ENCODE results near the gene CERS4. TPM values are rescaled to one million over a fixed set of nuclear protein-coding genes. Genes with fewer than 3 reads are reported as not detected.
"Not testable (repeated sequence)": the region's sequence is repeated elsewhere in the genome, so short reads cannot be mapped to it uniquely, and the experiment has no call there.

CERS4 gene
- total and polyA plus RNA-seq, 4 donors, result 14.4 to 33.7 (median 24.4) TPM

DNA sequence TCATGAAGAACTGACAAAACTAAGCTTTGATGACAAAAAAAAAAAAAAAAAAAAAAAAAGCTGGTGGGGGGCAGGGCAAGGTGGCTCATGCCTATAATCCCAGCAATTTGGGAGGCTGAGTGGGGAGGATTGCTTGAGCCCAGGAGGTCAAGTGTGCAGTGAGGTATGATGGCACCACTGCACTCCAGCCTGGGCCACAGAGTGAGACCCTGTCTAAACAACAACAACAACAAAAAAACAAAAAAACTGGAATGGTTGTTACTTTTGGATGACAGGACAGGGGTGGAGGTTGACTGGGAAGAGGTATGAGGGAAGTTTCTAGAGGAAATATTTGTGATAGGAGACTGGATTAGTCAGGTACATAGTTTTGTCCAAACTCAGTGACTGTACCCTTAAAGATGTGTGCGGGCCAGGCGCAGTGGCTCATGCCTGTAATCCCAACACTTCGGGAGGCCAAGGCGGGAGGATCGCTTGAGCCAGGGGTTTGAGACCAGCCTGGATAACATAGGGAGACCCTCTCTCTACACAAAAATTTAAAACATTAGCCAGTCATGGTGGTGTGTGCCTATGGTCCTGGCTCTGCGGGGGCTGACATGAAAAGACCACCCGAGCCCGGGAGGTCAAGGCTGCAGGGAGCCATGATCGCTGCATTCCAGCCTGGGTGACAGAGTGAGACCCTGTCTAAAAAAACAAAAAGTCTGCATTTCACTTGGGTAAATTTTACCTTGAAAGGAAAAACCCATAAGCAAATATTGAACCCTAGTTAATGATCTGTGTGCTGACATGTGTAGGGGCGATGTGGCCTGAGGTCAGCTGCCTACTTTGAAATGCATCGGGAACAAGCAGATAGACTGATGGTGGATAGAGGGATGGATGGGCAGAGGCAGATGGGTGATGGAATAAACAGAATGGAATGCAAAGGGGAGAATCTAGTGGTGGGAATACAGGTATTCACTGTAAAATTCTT is 37.0 kb downstream of the CERS4 start:
- no peak overlapping the region for H3K27ac ChIP-seq (ENCODE audit: low read depth in 1 of 2, low read length in 2 of 2)
- no peaks in the 10 kb centered on the region for H3K36me3 ChIP-seq (ENCODE audit: control insufficient read depth in 1 of 2, insufficient read depth in 2 of 2, low read length in 1 of 2)
- no peaks in the 10 kb centered on the region for H3K4me1 ChIP-seq (ENCODE audit: control insufficient read depth in 1 of 2, insufficient read depth in 2 of 2, low read length in 2 of 2)
- no peaks in the 10 kb centered on the region for H3K27me3 ChIP-seq (ENCODE audit: control insufficient read depth in 1 of 2, insufficient read depth in 2 of 2, low read length in 1 of 2)
- DNase-seq, result no peak
- no peaks in the 10 kb centered on the region for H3K9me3 ChIP-seq (ENCODE audit: control insufficient read depth, low read length)
- no peak overlapping the region for H3K4me3 ChIP-seq (ENCODE audit: low read length in 2 of 2)
- no peak for ATAC-seq (ENCODE audit: low FRiP score)
- WGBS, 2 donors, result 83 to 88% methylated on average over 11 of the region's 11 CpGs
- intact Hi-C loops (cut with DNase I), result no loop called here

DNA sequence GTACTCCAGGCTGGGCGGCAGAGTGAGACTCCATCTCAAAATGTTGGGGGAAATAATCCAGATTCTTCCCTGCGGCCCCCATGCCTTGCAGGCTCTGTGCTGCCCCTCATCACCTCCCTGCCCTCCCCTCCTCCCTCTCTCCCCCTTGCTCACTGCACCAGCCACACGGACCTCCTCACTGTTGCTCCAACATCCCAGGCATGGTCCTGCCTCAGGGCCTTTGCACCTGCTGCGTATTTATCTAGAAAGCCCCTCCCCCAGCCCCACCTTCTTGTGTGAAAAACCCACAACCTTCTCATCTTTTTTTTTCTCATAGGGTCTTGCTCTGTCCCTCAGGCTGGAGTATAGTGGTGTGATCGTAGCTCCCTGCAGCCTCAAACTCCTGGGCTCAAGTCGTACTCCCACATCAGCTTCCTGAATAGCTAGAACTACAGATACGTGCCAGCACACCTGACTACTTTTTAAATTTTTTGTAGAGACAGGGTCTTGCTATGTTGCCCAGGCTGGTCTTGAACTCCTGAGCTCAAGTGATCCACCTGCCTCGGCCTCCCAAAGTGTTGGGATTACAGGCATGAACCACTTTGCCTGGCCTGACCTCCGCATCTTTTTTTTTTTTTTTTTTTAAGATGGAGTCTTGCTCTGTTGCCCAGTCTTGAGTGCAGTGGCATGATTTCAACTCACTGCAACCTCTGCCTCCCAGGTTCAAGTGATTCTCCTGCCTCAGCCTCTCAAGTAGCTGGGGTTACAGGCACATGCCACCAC is 38.1 kb downstream of the CERS4 start:
- H3K4me3 ChIP-seq (ENCODE audit: low read length in 2 of 2); intact Hi-C loops (cut with DNase I); H3K27ac ChIP-seq (ENCODE audit: low read depth in 1 of 2, low read length in 2 of 2); ATAC-seq (ENCODE audit: low FRiP score); H3K9me3 ChIP-seq (ENCODE audit: control insufficient read depth, low read length); H3K36me3 ChIP-seq (ENCODE audit: control insufficient read depth in 1 of 2, insufficient read depth in 2 of 2, low read length in 1 of 2); H3K4me1 ChIP-seq (ENCODE audit: control insufficient read depth in 1 of 2, insufficient read depth in 2 of 2, low read length in 2 of 2); DNase-seq; H3K27me3 ChIP-seq (ENCODE audit: control insufficient read depth in 1 of 2, insufficient read depth in 2 of 2, low read length in 1 of 2): not testable (repeated sequence)
- 95 to 98% methylated on average over 9 of the region's 9 CpGs for WGBS, 2 donors

DNA sequence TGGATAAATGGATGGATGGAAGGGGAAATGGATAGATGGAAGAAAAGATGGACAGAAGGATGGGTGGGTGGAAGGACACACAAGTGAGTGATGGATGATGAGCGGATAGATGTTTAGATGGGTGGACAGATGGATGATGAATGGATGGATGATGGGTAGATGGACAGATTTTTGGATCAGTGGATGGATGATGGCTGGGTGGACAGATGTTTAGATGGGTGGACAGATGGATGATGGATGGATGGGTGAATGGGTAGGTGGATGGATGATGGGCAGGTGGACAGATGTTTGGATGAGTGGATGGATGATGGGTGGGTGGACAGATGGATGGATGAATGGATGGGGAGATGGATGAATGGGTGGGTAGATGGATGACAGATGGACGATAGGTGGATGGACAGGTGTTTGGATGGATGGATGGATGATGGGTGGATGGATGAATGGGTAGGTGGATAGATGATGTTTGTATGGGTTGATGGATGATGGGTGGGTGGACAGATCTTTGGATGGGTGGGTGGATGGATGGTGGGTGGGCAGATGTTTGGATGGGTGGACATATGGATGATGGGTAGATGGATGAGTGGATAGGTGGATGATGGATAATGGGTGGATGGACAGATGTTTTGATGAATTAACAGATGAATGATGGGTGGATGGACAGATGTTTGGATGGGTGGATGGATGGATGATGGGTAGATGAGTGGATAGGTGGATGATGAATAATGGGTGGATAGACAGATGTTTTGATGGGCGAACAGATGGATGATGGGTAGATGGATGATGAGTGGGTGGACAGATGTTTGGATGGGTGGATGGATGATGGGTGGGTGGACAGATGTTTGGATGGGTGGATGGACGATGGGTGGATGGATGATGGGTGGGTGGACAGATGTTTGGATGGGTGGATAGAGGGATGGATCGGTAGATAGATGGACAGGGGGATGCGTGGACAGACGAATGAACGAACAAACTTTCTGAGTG is 39.5 kb downstream of the CERS4 start:
- ATAC-seq (ENCODE audit: low FRiP score) (no peak), DNase-seq (no peak)
- 94 to 97% methylated on average over 8 of the region's 8 CpGs for WGBS, 2 donors
- H3K27ac ChIP-seq (ENCODE audit: low read depth in 1 of 2, low read length in 2 of 2), result no peak overlapping the region
- no peaks in the 10 kb centered on the region for H3K4me1 ChIP-seq (ENCODE audit: control insufficient read depth in 1 of 2, insufficient read depth in 2 of 2, low read length in 2 of 2)
- intact Hi-C loops (cut with DNase I), result no loop called here
- H3K4me3 ChIP-seq (ENCODE audit: low read length in 2 of 2), result no peak overlapping the region
- H3K27me3 ChIP-seq (ENCODE audit: control insufficient read depth in 1 of 2, insufficient read depth in 2 of 2, low read length in 1 of 2), result no peaks in the 10 kb centered on the region
- H3K36me3 ChIP-seq (ENCODE audit: control insufficient read depth in 1 of 2, insufficient read depth in 2 of 2, low read length in 1 of 2), result no peaks in the 10 kb centered on the region
- H3K9me3 ChIP-seq (ENCODE audit: control insufficient read depth, low read length), result no peaks in the 10 kb centered on the region

DNA sequence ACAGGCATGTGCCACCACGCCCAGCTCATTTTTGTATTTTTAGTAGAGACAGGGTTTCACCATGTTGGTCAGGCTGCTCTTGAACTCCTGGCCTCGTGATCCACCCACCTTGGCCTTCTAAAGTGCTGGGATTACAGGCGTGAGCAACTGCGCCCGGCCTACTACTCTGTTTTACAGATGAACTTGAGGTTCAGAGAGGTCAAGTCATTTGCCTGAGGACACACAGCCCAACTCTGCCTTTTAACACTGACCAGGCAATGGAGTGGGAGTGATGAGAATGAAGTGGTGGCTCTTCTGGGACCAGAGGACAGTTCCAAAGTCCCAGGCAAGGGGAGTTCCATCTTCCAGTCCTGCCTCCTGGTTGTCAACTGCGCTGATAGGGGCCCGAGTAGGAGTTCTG is 41.4 kb downstream of the CERS4 start:
- no peaks in the 10 kb centered on the region for H3K4me1 ChIP-seq (ENCODE audit: control insufficient read depth in 1 of 2, insufficient read depth in 2 of 2, low read length in 2 of 2)
- no peak for DNase-seq
- no peaks in the 10 kb centered on the region for H3K27me3 ChIP-seq (ENCODE audit: control insufficient read depth in 1 of 2, insufficient read depth in 2 of 2, low read length in 1 of 2)
- no peak overlapping the region for H3K4me3 ChIP-seq (ENCODE audit: low read length in 2 of 2)
- 75 to 83% methylated on average over 7 of the region's 7 CpGs for WGBS, 2 donors
- no peaks in the 10 kb centered on the region for H3K36me3 ChIP-seq (ENCODE audit: control insufficient read depth in 1 of 2, insufficient read depth in 2 of 2, low read length in 1 of 2)
- H3K27ac ChIP-seq (ENCODE audit: low read depth in 1 of 2, low read length in 2 of 2), result no peak overlapping the region
- intact Hi-C loops (cut with DNase I), result loop anchor here (5.0 to 10.0 kb wide), 3 partner anchors 43 to 306 kb away; partner anchors contain the start of genes CERS4 (in 1 of the 2) and TIMM44 (in 1 of the 2)
- H3K9me3 ChIP-seq (ENCODE audit: control insufficient read depth, low read length), result no peaks in the 10 kb centered on the region
- ATAC-seq (ENCODE audit: low FRiP score), result no peak

DNA sequence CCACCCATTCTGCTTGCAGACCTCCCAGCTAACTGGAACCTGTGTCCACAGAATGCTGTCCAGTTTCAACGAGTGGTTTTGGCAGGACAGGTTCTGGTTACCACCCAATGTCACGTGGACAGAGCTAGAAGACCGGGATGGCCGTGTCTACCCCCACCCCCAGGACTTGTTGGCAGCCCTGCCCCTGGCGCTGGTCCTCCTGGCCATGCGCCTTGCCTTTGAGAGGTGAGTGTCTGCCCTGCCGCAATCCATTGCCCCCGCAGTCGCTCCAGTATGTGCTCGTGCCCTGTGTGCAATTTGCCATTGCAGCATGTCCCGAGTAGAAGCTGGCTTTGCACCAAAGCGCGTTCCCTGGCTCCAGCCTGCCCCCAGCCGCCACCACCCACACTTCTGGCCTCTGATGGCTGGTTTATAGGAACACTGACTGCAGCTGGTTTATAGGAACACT is 41.9 kb downstream of the CERS4 start:
- ATAC-seq (ENCODE audit: low FRiP score), result peak; percentile 62
- no peaks in the 10 kb centered on the region for H3K9me3 ChIP-seq (ENCODE audit: control insufficient read depth, low read length)
- no peaks in the 10 kb centered on the region for H3K36me3 ChIP-seq (ENCODE audit: control insufficient read depth in 1 of 2, insufficient read depth in 2 of 2, low read length in 1 of 2)
- no peaks in the 10 kb centered on the region for H3K27me3 ChIP-seq (ENCODE audit: control insufficient read depth in 1 of 2, insufficient read depth in 2 of 2, low read length in 1 of 2)
- H3K4me1 ChIP-seq (ENCODE audit: control insufficient read depth in 1 of 2, insufficient read depth in 2 of 2, low read length in 2 of 2), result no peaks in the 10 kb centered on the region
- DNase-seq, result peak; percentile 79 to 84
- H3K27ac ChIP-seq (ENCODE audit: low read depth in 1 of 2, low read length in 2 of 2), result no peak overlapping the region
- H3K4me3 ChIP-seq (ENCODE audit: low read length in 2 of 2), result no peak overlapping the region
- WGBS, 2 donors, result 9 to 10% methylated on average over 14 of the region's 14 CpGs
- intact Hi-C loops (cut with DNase I), result loop anchor here (5.0 to 10.0 kb wide), 3 partner anchors 44 to 306 kb away; partner anchors contain the start of genes CERS4 (in 1 of the 2) and TIMM44 (in 1 of the 2)

DNA sequence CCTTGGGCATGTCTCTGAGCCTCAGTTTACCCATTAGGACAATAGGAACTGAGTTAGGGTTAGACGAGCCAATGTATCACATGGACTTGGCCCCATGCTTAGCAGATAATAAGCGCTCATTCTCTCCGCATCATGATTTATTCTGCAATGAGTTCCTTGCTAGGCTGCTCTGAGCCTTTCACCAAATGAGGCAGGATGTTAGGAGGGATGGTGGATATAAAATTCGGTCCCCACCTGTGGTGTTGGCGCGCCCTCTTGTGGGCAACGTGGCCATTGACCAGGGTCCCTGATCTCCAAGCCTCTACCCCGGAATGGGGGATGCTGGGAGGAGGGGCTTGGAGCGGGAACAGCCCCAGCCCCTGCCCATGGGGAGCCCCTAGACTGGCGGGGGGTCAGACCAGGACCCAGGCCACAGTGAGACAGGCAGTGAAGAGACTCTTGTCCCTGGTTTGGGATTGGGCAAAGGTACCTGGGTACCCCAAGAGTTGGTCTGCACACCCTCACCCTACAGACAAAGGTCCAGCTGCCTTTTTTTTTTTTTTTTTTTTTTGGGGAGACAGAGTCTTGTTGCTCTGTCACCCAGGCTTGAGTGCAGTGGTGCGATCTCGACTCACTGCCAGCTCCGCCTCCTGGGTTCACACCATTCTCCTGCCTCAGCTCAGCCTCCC is 43.9 kb downstream of the CERS4 start:
- Histone ChIP-seq H3K36me3 (ENCODE audit: control insufficient read depth in 1 of 2, insufficient read depth in 2 of 2, low read length in 1 of 2) (no peaks in the 10 kb centered on the region), H3K9me3 (ENCODE audit: control insufficient read depth, low read length) (no peaks in the 10 kb centered on the region), H3K27me3 (ENCODE audit: control insufficient read depth in 1 of 2, insufficient read depth in 2 of 2, low read length in 1 of 2) (no peaks in the 10 kb centered on the region), H3K4me1 (ENCODE audit: control insufficient read depth in 1 of 2, insufficient read depth in 2 of 2, low read length in 2 of 2) (no peaks in the 10 kb centered on the region), H3K4me3 (ENCODE audit: low read length in 2 of 2) (no peak overlapping the region), H3K27ac (ENCODE audit: low read depth in 1 of 2, low read length in 2 of 2) (no peak overlapping the region)
- WGBS, 2 donors, result 27 to 30% methylated on average over 13 of the region's 13 CpGs
- intact Hi-C loops (cut with DNase I), result loop anchor here (1.0 to 10.0 kb wide), 5 partner anchors 46 to 309 kb away; partner anchors contain the start of genes CERS4 (in 1 of the 2) and TIMM44 (in 1 of the 2)
- DNase-seq (peak; percentile 84 to 95), ATAC-seq (ENCODE audit: low FRiP score) (peak; percentile 88)

DNA sequence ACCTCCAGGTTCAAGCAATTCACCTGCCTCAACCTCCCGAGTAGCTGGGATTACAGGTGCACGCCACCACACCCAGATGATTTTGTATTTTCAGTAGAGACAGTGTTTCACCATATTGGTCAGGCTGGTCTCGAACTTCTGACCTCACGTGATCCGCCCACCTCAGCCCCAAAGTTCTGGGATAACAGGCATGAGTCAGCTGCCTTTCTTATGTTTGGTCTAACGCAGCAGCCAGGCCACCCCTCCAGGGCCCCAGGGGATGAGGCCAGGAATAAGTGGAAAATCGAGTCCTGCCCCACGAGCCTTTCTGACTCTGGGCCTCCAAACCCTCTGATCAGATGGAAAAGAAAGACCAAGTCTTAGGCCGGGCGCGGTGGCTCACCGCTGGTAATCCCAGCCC is 44.5 kb downstream of the CERS4 start:
- Histone ChIP-seq H3K4me1 (ENCODE audit: control insufficient read depth in 1 of 2, insufficient read depth in 2 of 2, low read length in 2 of 2) (no peaks in the 10 kb centered on the region), H3K4me3 (ENCODE audit: low read length in 2 of 2) (no peak overlapping the region), H3K27me3 (ENCODE audit: control insufficient read depth in 1 of 2, insufficient read depth in 2 of 2, low read length in 1 of 2) (no peaks in the 10 kb centered on the region), H3K27ac (ENCODE audit: low read depth in 1 of 2, low read length in 2 of 2) (no peak overlapping the region), H3K36me3 (ENCODE audit: control insufficient read depth in 1 of 2, insufficient read depth in 2 of 2, low read length in 1 of 2) (no peaks in the 10 kb centered on the region), H3K9me3 (ENCODE audit: control insufficient read depth, low read length) (no peaks in the 10 kb centered on the region)
- intact Hi-C loops (cut with DNase I), result loop anchor here (2.0 to 10.0 kb wide), 4 partner anchors 46 to 309 kb away; partner anchors contain the start of genes CERS4 (in 1 of the 2) and TIMM44 (in 1 of the 2)
- DNase-seq (no peak), ATAC-seq (ENCODE audit: low FRiP score) (no peak)
- 68 to 76% methylated on average over 12 of the region's 12 CpGs for WGBS, 2 donors

Measured in aorta (tissue), 5 donors.